Panc1 (cell line): ENCODE measurements around the gene DLGAP3. TPM values are rescaled to one million over a fixed set of nuclear protein-coding genes. Genes with fewer than 3 reads are reported as not detected.

Experiments
- ATAC-seq: fragments of 200-7000 bp; cut with Tn5 transposase; 2 replicates; pipeline ENCODE4 v1.9.1; 2020; ENCODE audit warnings: mild to moderate bottlenecking, moderate library complexity
- BruUV-seq: library from RNA; stranded (reverse); fragments of 400-500 nt; replicated peaks from 2 replicates; lab custom pipeline; 2021; lab: Mats Ljungman, UMichigan
- CTCF ChIA-PET: fragments of 300-600 bp; sonication (Branson Sonifier 250); formaldehyde crosslinking; loops from one replicate; lab custom pipeline; 2022; ENCODE audit warnings: antibody characterized with exemption; lab: Charles Lee
- POLR2A ChIA-PET: fragments of 300-600 bp; sonication (Branson Sonifier 250); formaldehyde crosslinking; loops from one replicate; lab custom pipeline; 2022; ENCODE audit warnings: antibody characterized with exemption; lab: Charles Lee
- DNase-seq: peaks from one replicate; pipeline ENCODE4 v3.0.0-alpha.2; 2010; ENCODE audit warnings: low read depth, low spot score
- H3K27ac ChIP-seq: 2 replicates; pipeline ENCODE4 v1.5.1; 2011; ENCODE audit warnings: mild to moderate bottlenecking, low read length, inconsistent platforms
- H3K27me3 ChIP-seq: fragments of 200-500 bp; sonication (Bioruptor generic); 2 replicates; pipeline ENCODE4 v1.6.0; 2014; ENCODE audit warnings: low read length, inconsistent platforms; ENCODE audit not compliant: control insufficient read depth, insufficient read depth
- H3K36me3 ChIP-seq: fragments of 200-500 bp; sonication (Bioruptor generic); 2 replicates; pipeline ENCODE4 v1.5.1; 2014; ENCODE audit warnings: inconsistent platforms, mild to moderate bottlenecking, low read length, moderate library complexity; ENCODE audit not compliant: control insufficient read depth, insufficient read depth
- H3K4me1 ChIP-seq: 2 replicates; pipeline ENCODE4 v1.5.1; 2011; ENCODE audit warnings: inconsistent platforms, mild to moderate bottlenecking, low read length, moderate library complexity; ENCODE audit not compliant: control insufficient read depth, insufficient read depth
- H3K4me3 ChIP-seq, 2 experiments: 2 replicates each; pipeline ENCODE4 v1.5.1; 2011 to 2012; ENCODE audit warnings: low read depth in 2 of 2, low read length in 2 of 2, mild to moderate bottlenecking in 2 of 2, inconsistent platforms in 1 of 2, moderate library complexity in 1 of 2
- H3K9me3 ChIP-seq: fragments of 200-500 bp; sonication (Bioruptor generic); 2 replicates; pipeline ENCODE4 v1.5.1; 2014; ENCODE audit warnings: low read depth, mild to moderate bottlenecking, inconsistent platforms, low read length, moderate library complexity; ENCODE audit not compliant: control insufficient read depth, insufficient read depth
- CTCF ChIP-seq: fragments of 450-650 bp; IDR thresholded peaks from 2 replicates; pipeline ENCODE4 v1.5.1; 2017; ENCODE audit warnings: mild to moderate bottlenecking
- POLR2AphosphoS5 ChIP-seq: IDR thresholded peaks from 2 replicates; pipeline ENCODE4 v1.6.1; 2012; ENCODE audit warnings: mild to moderate bottlenecking, low read depth, low read length, moderate library complexity
- REST ChIP-seq, 2 experiments: IDR thresholded peaks; 2 replicates each; pipeline ENCODE4 v1.6.1; 2011 to 2012; ENCODE audit warnings: low read depth in 2 of 2, control low read depth in 1 of 2, low read length in 1 of 2, mild to moderate bottlenecking in 1 of 2, moderate library complexity in 1 of 2; ENCODE audit not compliant: insufficient read depth in 1 of 2
- SIN3A ChIP-seq: IDR thresholded peaks from 2 replicates; pipeline ENCODE4 v1.6.1; 2012; ENCODE audit warnings: low read depth, mild to moderate bottlenecking, low read length, moderate library complexity, borderline replicate concordance; ENCODE audit not compliant: insufficient read depth
- TCF7L2 ChIP-seq: IDR thresholded peaks from 2 replicates; pipeline ENCODE4 v1.6.1; 2011; ENCODE audit warnings: mild to moderate bottlenecking, low read depth, low read length, inconsistent platforms
- in situ Hi-C: cut with HindIII; loops from 2 replicates; pipeline ENCODE4 v1.10.0; 2016; ENCODE audit warnings: low sequenced_read_pairs, low pct_unique_long_range_greater_than_20kb
- intact Hi-C: fragments of 100-400 bp; cut with micrococcal nuclease; formaldehyde crosslinking; loops from one replicate; pipeline ENCODE4 v1.10.0; 2022; ENCODE audit not compliant: unreplicated experiment
- total RNA-seq: library from RNA; stranded (reverse); gene quantifications from one replicate; pipeline ENCODE4 v1.2.1, GENCODE V29; 2021; ENCODE audit not compliant: unreplicated experiment

DLGAP3 gene
- total RNA-seq, 1 experiment from 2014 or later = 0.87 TPM

- H3K27me3 ChIP-seq = peaks cover 2% of the 10 kb centered on the region
- in situ Hi-C loops (no loop called here), intact Hi-C loops (no loop called here)
- TF ChIP-seq CTCF = peak; percentile 99
- TF ChIP-seq POLR2AphosphoS5 = 0 out of 2 replicates have a peak, but pooled peaks have one; percentile 16
- TF ChIP-seq TCF7L2 = no peak
- TF ChIP-seq SIN3A = no peak
- TF ChIP-seq REST (IDR thresholded peaks at IDR 0.05; ENCODE audit: insufficient read depth in 1 of 2, low read depth in 2 of 2, low read length in 1 of 2) = 0 out of 4 replicates have a peak, but pooled peaks of 1 of the 2 experiments have one; percentile 23
- H3K9me3 ChIP-seq = no peaks in the 10 kb centered on the region
- peak overlapping the region; percentile 72 for H3K27ac ChIP-seq
- POLR2A ChIA-PET = no interaction called here
- no peaks in the 10 kb centered on the region for H3K36me3 ChIP-seq
- ATAC-seq (peak; percentile 85), DNase-seq (peak; percentile 62)
- BruUV-seq = no TSS peak
- H3K4me3 ChIP-seq = peak overlapping the region; percentile 53 to 66
- CTCF ChIA-PET = interaction anchor here (0.6 to 1.1 kb wide), 7 partner anchors 13 to 1604 kb away, joined by 3 to 11 read pairs (median 5); no protein-coding TSS in a partner anchor
- H3K4me1 ChIP-seq = no peaks in the 10 kb centered on the region
Measured at GRCh38 chr1:34865981-34866761, 63.3 kb downstream of the DLGAP3 start.

- BruUV-seq = no TSS peak
- intact Hi-C loops (no loop called here), in situ Hi-C loops (no loop called here)
- POLR2A ChIA-PET = no interaction called here
- Histone ChIP-seq H3K4me1 (no peaks in the 10 kb centered on the region), H3K27me3 (peaks cover 1% of the 10 kb centered on the region; the same call in 1 of the 2 replicates), H3K4me3 (peak overlapping the region; percentile 53 to 66), H3K36me3 (no peaks in the 10 kb centered on the region), H3K27ac (peak overlapping the region; percentile 72; the same call in 1 of the 2 replicates), H3K9me3 (no peaks in the 10 kb centered on the region)
- TF ChIP-seq CTCF = no peak
- no peak for TF ChIP-seq TCF7L2
- no peak for TF ChIP-seq REST (IDR thresholded peaks at IDR 0.05; ENCODE audit: insufficient read depth in 1 of 2, low read depth in 2 of 2, low read length in 1 of 2)
- TF ChIP-seq SIN3A = no peak
- TF ChIP-seq POLR2AphosphoS5 = no peak
- DNase-seq (no peak), ATAC-seq (no peak)
- CTCF ChIA-PET = interaction anchor here (0.6 to 1.1 kb wide), 3 partner anchors 13 to 101 kb away, joined by 3 to 7 read pairs (median 3); no protein-coding TSS in a partner anchor
Measured at GRCh38 chr1:34865573-34865972, 63.9 kb downstream of the DLGAP3 start.
